Activated CD4-positive, alpha-beta T cell treated with anti-CD3 and anti-CD28 coated beads for 1 hour (primary cell): ENCODE measurements around the gene LRFN5.

Experiments used
- DNase-seq: peaks from one replicate; pipeline ENCODE4 v3.0.0-alpha.2; 2020

The LRFN5 gene

GRCh38 chr14:41773536-41774279, 167.0 kb downstream of the LRFN5 start:
- no peak for DNase-seq

GRCh38 chr14:41782511-41782910, 175.8 kb downstream of the LRFN5 start:
- DNase-seq, result no peak

GRCh38 chr14:41783403-41783802, 176.7 kb downstream of the LRFN5 start:
- DNase-seq, result no peak

GRCh38 chr14:41785696-41786095, 179.0 kb downstream of the LRFN5 start:
- DNase-seq, result no peak

- DNase-seq, result no peak
Measured at GRCh38 chr14:41799817-41800216, 193.1 kb downstream of the LRFN5 start.

GRCh38 chr14:41805633-41806032, 199.0 kb downstream of the LRFN5 start:
- no peak for DNase-seq

- DNase-seq, result no peak
Measured at GRCh38 chr14:41806366-41806975, 199.8 kb downstream of the LRFN5 start.

GRCh38 chr14:41810362-41810761, 203.7 kb downstream of the LRFN5 start:
- DNase-seq, result no peak

- DNase-seq, result no peak
Measured at GRCh38 chr14:41817626-41818025, 210.9 kb downstream of the LRFN5 start.

- no peak for DNase-seq
Measured at GRCh38 chr14:41824441-41824840, 217.8 kb downstream of the LRFN5 start.

- no peak for DNase-seq
Measured at GRCh38 chr14:41825622-41826021, 218.9 kb downstream of the LRFN5 start.

- no peak for DNase-seq
Measured at GRCh38 chr14:41830714-41831406, 224.2 kb downstream of the LRFN5 start.

GRCh38 chr14:41839661-41840060, 233.0 kb downstream of the LRFN5 start:
- DNase-seq, result no peak

GRCh38 chr14:41859336-41859735, 252.7 kb downstream of the LRFN5 start:
- DNase-seq, result no peak

- no peak for DNase-seq
Measured at GRCh38 chr14:41860586-41860985, 253.9 kb downstream of the LRFN5 start.

- DNase-seq, result no peak
Measured at GRCh38 chr14:41865894-41866293, 259.2 kb downstream of the LRFN5 start.

GRCh38 chr14:41868396-41868795, 261.7 kb downstream of the LRFN5 start:
- DNase-seq, result no peak

- no peak for DNase-seq
Measured at GRCh38 chr14:41872931-41873685, 266.4 kb downstream of the LRFN5 start.

- DNase-seq, result no peak
Measured at GRCh38 chr14:41873686-41874317, 267.1 kb downstream of the LRFN5 start.

GRCh38 chr14:41875116-41875515, 268.4 kb downstream of the LRFN5 start:
- DNase-seq, result no peak

GRCh38 chr14:41878321-41878720, 271.6 kb downstream of the LRFN5 start:
- no peak for DNase-seq

- DNase-seq, result no peak
Measured at GRCh38 chr14:41891624-41892023, 284.9 kb downstream of the LRFN5 start.

GRCh38 chr14:41899416-41899815, 292.7 kb downstream of the LRFN5 start:
- DNase-seq, result no peak
